Measurements from ENCODE around the gene GARRE1. TPM values are rescaled to one million over a fixed set of nuclear protein-coding genes. Genes with fewer than 3 reads are reported as not detected.

GARRE1 gene
- total and polyA plus RNA-seq, 12 donors, result 5.1 to 20.9 (median 13.5) TPM

DNA sequence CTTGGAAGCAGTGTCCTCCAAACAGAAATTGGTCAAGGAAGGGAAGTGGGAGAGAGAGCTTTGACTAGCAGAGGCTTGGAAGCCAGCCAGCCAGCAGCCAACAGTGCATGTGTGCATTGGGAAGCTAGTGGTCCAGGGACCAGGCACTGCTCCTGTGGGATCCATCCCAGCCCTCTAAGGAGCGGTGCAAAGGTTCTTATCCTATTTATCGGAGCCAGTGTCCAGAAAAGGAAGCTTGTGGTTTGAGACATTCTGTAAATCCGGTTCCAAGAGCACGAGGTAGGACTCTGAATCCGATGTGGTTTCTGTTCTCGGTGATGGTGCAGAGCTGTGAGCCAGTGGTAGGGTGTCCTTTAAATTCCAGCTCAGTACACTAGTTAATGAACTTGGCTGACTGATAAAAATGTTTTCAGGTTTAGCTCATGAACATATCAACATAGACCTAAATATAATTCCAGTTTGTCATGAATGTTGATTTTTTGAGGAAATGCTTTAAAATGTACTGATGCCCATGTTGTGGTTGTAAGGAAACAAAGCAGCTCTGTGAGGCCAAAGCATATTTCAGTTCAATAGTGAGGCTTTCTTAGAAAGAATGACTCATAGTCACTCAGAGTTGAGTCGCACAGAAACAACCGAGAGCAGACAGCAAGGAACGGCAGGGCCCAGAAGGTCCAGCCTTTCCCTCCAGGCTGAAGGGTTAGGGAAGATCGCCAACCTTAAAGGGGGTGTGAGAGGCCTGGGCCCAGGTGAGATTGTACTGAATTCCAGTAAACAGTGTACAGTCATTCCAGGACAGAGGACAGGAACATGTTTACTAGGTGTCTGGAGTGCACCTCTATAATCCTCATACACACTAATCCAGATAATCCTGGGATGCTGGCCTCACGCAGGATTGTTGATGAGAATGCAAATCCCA lies 21.5 kb upstream of the GARRE1 start:
- intact Hi-C loops (cut with DNase I), result no loop called here
- whole genome bisulfite sequencing, 4 donors, result 29 to 36% (median 32%) methylated on average over 11 of the region's 11 CpGs
- peak; percentile 51 to 79 (median 57) for DNase-seq

DNA sequence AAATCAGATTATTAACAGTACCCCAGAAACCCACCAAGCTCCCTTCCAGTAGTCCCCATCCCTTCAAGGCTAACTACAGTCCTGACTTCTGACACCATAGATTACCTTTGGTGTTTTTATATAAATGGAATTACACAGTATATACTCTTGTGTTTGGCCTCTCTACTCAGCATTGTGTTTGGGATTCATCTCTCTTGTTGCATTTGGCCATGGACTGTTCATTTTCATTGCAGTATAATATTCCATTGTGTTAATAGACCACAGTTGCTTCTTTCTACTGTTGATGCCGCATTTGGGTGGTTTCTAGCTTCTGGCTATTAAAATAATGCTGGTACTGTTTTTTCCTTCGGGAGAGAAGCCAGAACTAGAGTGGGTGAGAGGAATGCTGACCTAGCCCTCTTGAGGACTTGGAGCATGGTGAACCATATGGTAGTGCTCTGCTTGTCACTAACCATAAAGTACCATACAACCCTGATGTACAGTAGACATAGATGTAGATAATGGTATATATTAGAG lies 18.9 kb upstream of the GARRE1 start:
- no peak overlapping the region for H3K27ac ChIP-seq
- no peak overlapping the region for H3K4me3 ChIP-seq
- H3K4me1 ChIP-seq (replicated peaks in 1 of 2), result peaks cover 15 to 21% of the 10 kb centered on the region in 2 donors
- 93 to 97% (median 94%) methylated on average over 2 of the region's 2 CpGs for WGBS, 4 donors
- no peaks in the 10 kb centered on the region for H3K9me3 ChIP-seq (replicated peaks in 1 of 3)
- intact Hi-C loops (cut with DNase I), result no loop called here
- no peak for DNase-seq
- H3K27me3 ChIP-seq, result no peaks in the 10 kb centered on the region
- H3K36me3 ChIP-seq (replicated peaks in 1 of 2), result no peaks in the 10 kb centered on the region
- TF ChIP-seq, protein P1, sequence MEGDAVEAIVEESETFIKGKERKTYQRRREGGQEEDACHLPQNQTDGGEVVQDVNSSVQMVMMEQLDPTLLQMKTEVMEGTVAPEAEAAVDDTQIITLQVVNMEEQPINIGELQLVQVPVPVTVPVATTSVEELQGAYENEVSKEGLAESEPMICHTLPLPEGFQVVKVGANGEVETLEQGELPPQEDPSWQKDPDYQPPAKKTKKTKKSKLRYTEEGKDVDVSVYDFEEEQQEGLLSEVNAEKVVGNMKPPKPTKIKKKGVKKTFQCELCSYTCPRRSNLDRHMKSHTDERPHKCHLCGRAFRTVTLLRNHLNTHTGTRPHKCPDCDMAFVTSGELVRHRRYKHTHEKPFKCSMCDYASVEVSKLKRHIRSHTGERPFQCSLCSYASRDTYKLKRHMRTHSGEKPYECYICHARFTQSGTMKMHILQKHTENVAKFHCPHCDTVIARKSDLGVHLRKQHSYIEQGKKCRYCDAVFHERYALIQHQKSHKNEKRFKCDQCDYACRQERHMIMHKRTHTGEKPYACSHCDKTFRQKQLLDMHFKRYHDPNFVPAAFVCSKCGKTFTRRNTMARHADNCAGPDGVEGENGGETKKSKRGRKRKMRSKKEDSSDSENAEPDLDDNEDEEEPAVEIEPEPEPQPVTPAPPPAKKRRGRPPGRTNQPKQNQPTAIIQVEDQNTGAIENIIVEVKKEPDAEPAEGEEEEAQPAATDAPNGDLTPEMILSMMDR (IDR thresholded peaks at IDR 0.05), result no peak
- TF ChIP-seq POLR2A (IDR thresholded peaks at IDR 0.05), result no peak

More for the DNA sequence above, 21.5 kb upstream of the GARRE1 start:
- Histone ChIP-seq H3K27ac (peak overlapping the region in 4 of 5 donors; percentile 36 to 88 (median 74)), H3K9me3 (replicated peaks in 1 of 3) (no peaks in the 10 kb centered on the region), H3K4me1 (replicated peaks in 1 of 2) (peaks cover 24 to 36% of the 10 kb centered on the region in 2 donors), H3K36me3 (replicated peaks in 1 of 2) (peaks cover 0 to 18% of the 10 kb centered on the region in 2 donors), H3K4me3 (no peak overlapping the region), H3K27me3 (no peaks in the 10 kb centered on the region)
- peak in 1 of 2 donors; percentile 59 for TF ChIP-seq POLR2A (IDR thresholded peaks at IDR 0.05)
- TF ChIP-seq, protein P1 (IDR thresholded peaks at IDR 0.05), result no peak

DNA sequence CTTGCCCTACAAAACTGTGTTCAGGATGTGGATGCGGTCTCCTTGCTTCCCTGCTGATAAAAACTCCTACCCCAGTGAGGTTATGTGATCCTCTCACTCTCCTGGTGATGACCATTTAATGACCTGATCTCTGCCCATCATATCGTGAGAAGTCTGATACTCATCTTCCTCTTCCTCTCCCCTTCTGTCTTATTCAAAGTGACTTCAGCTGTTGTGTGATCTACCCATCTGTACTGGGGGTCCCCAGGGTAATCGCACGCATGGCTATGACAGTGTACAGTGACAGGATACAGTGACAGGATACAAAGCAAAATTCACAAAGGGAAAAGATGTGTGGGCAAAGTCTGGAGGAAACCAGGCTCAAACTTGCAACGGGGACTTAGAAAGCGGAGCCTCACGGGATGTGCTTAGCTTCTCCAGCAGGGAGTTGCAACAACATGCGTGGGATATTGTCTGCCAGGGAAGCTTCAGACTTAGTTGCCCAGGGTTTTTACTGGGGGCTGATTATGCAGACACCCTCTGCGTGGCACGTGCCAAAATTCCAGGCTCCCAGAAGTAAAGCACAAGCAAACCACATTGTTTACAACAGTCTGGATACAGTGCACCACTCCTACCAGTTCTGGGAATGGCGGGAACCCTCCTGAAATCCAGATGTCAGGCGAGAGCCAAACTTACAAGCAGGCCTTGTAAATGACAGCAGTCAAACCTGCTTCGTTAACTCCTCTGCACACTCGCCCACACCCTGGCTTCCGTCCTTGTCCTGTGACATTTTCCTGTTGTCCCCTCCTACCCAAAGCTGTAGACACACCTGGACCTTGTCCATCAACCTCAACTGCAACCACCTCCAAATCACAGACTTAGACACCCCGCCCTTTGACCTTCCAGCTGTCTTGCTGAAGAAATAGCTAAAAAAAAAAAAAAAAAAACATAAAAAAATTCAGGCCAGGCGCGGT lies 18.0 kb upstream of the GARRE1 start:
- Histone ChIP-seq H3K9me3 (replicated peaks in 1 of 3) (no peaks in the 10 kb centered on the region), H3K36me3 (replicated peaks in 1 of 2) (no peaks in the 10 kb centered on the region), H3K4me1 (replicated peaks in 1 of 2) (peaks cover 15 to 21% of the 10 kb centered on the region in 2 donors), H3K27ac (no peak overlapping the region), H3K27me3 (no peaks in the 10 kb centered on the region), H3K4me3 (no peak overlapping the region)
- DNase-seq, result no peak
- 87 to 91% (median 88%) methylated on average over 17 to 18 of the region's 18 CpGs for WGBS, 4 donors
- TF ChIP-seq, protein P1 (IDR thresholded peaks at IDR 0.05), result no peak
- no peak for TF ChIP-seq POLR2A (IDR thresholded peaks at IDR 0.05)
- intact Hi-C loops (cut with DNase I), result no loop called here

DNA sequence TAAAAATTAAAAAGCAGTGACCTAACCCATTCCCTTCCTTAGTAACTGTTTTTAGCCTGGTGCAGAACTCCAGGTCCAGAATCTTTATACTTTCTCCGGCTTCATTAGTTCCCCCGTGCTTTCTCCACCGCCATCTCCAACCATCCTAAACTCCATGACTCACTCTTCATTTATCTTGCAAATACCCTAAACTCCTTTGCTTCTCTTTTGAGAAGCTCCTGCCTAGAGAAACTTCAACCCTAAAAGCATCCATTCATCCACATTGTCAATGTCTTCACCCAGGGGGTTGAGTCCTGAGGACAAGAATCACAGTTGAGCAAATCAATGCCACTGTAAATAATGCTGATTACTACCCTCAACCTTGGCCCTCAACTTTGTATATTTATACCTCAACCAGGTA lies 17.1 kb upstream of the GARRE1 start:
- 64 to 99% (median 95%) methylated on average over 2 to 3 of the region's 3 CpGs for WGBS, 4 donors
- Histone ChIP-seq H3K9me3 (replicated peaks in 1 of 3) (no peaks in the 10 kb centered on the region), H3K4me1 (replicated peaks in 1 of 2) (peaks cover 15 to 20% of the 10 kb centered on the region in 2 donors), H3K36me3 (replicated peaks in 1 of 2) (no peaks in the 10 kb centered on the region), H3K27ac (no peak overlapping the region), H3K27me3 (no peaks in the 10 kb centered on the region), H3K4me3 (no peak overlapping the region)
- no peak for DNase-seq
- TF ChIP-seq POLR2A (IDR thresholded peaks at IDR 0.05), result no peak
- TF ChIP-seq, protein P1 (IDR thresholded peaks at IDR 0.05), result no peak
- intact Hi-C loops (cut with DNase I), result no loop called here

Measured in adrenal gland (tissue), 12 donors.